ENCODE measurements around the gene IFI16. TPM values are rescaled to one million over a fixed set of nuclear protein-coding genes. Genes with fewer than 3 reads are reported as not detected.
"Not testable (repeated sequence)": the region's sequence is repeated elsewhere in the genome, so short reads cannot be mapped to it uniquely, and the experiment has no call there.

Gene IFI16
- total RNA-seq, 1 donor from 2014 or later = 8.9 TPM

DNA sequence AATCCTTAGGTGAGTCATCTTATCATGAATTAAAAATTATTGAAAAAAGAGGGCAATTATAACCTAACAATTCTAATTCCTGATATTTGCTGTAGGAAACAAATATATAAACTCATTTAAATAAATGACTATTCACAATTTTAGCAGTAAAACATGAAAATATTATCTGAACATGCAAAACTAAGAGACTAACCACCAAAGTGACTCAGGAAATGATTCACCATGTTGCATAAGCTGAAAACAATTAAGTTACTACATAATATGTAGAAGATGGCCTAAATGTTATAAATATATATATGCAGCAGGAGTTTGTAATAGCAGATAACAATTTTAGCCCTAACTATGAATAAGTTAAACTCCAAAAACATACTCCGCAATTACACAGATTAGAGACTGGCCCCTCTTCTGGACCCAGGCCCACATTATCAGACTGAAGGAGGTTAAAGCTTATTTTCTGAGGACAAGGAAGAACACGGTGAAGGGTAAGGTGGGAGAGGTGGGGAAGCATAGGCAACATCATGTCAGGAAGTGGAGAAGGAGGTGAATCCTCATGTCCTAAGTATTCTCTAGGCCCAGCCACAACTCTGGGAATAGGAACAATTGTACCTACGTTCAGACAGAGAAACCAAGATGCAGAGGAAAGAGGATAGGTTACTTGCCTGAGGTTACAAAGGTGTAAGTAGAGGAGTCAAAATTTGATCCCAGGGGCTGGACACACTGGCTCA lies 82.5 kb downstream of the IFI16 start:
- TF ChIP-seq, protein P1, sequence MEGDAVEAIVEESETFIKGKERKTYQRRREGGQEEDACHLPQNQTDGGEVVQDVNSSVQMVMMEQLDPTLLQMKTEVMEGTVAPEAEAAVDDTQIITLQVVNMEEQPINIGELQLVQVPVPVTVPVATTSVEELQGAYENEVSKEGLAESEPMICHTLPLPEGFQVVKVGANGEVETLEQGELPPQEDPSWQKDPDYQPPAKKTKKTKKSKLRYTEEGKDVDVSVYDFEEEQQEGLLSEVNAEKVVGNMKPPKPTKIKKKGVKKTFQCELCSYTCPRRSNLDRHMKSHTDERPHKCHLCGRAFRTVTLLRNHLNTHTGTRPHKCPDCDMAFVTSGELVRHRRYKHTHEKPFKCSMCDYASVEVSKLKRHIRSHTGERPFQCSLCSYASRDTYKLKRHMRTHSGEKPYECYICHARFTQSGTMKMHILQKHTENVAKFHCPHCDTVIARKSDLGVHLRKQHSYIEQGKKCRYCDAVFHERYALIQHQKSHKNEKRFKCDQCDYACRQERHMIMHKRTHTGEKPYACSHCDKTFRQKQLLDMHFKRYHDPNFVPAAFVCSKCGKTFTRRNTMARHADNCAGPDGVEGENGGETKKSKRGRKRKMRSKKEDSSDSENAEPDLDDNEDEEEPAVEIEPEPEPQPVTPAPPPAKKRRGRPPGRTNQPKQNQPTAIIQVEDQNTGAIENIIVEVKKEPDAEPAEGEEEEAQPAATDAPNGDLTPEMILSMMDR (IDR thresholded peaks at IDR 0.05; ENCODE audit: unreplicated experiment) = no peak
- no peaks in the 10 kb centered on the region for H3K27me3 Mint-ChIP-seq
- H3K4me1 Mint-ChIP-seq (ENCODE audit: low read depth) = no peaks in the 10 kb centered on the region
- no peak overlapping the region for H3K4me3 Mint-ChIP-seq (ENCODE audit: low read depth)
- no peak for DNase-seq (ENCODE audit: low spot score, unreplicated experiment)
- no peaks in the 10 kb centered on the region for H3K36me3 Mint-ChIP-seq (ENCODE audit: insufficient read depth)
- H3K27ac Mint-ChIP-seq = no peak overlapping the region
- no peaks in the 10 kb centered on the region for H3K9me3 Mint-ChIP-seq (ENCODE audit: low read depth)

DNA sequence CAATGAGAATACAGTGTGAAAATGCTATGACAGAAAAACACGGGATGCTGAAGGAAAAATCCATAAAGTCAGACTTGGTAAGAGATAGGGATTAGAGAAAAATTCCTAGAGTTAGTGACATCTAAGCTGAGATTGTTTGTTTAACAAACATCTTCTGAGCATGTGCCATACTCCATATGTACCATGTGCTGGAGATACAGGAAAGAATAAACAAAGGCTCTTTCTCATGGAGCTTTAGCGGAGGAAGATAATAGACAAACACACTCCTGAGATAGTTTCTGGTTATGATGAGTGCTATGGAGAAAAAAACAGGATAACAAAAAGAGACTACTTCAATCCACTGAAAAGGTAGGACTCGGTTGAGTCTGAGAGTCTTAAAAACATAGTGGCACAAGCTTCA lies 88.9 kb downstream of the IFI16 start:
- Mint-ChIP-seq H3K27me3 (no peaks in the 10 kb centered on the region), H3K36me3 (ENCODE audit: insufficient read depth) (no peaks in the 10 kb centered on the region), H3K4me3 (ENCODE audit: low read depth) (no peak overlapping the region), H3K9me3 (ENCODE audit: low read depth) (no peaks in the 10 kb centered on the region), H3K4me1 (ENCODE audit: low read depth) (no peaks in the 10 kb centered on the region), H3K27ac (no peak overlapping the region)
- no peak for DNase-seq (ENCODE audit: low spot score, unreplicated experiment)
- TF ChIP-seq, protein P1 (IDR thresholded peaks at IDR 0.05; ENCODE audit: unreplicated experiment) = no peak

DNA sequence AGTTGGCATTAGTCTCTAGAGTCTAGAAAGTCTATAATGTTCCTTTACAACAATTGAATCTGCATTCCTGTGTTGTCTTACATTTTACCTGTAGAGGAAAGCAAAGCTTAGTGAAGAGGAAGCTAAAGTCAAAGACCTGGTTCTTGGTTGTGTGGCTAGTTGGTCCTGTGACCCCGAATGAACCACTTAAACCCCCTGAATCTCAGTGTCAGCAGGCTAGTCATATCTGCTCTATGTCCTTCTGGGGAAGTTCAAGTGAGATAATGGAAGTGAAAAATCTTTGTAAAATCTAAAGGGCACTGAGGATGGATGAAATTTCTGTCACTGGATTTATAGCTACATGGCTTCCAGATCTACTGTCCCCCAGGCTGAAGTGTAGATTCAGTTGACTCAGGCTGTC lies 90.9 kb downstream of the IFI16 start:
- DNase-seq (ENCODE audit: low spot score, unreplicated experiment) = no peak

DNA sequence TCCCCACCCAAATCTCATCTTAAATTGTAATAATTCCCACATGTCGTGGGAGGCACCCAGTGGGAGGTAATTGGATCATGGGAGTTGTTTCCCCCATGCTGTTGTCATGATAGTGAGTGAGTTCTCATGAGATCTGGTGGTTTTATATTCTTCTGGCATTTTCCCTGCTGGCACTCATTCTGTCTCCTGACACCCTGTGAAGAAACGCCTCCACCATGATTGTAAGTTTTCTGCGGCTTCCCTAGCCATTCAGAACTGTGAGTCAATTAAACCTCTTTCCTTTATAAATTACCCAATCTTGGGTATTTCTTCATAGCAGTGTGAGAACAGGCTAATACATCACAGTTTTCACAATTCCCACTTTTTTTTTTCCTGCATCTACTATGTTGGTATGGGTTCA lies 93.3 kb downstream of the IFI16 start:
- not testable (repeated sequence) for H3K4me3 Mint-ChIP-seq (ENCODE audit: low read depth); H3K27me3 Mint-ChIP-seq; H3K27ac Mint-ChIP-seq; H3K4me1 Mint-ChIP-seq (ENCODE audit: low read depth); H3K9me3 Mint-ChIP-seq (ENCODE audit: low read depth); DNase-seq (ENCODE audit: low spot score, unreplicated experiment); H3K36me3 Mint-ChIP-seq (ENCODE audit: insufficient read depth)

More for the DNA sequence above, 90.9 kb downstream of the IFI16 start:
- Mint-ChIP-seq H3K4me1 (ENCODE audit: low read depth) (no peaks in the 10 kb centered on the region), H3K36me3 (ENCODE audit: insufficient read depth) (no peaks in the 10 kb centered on the region), H3K4me3 (ENCODE audit: low read depth) (no peak overlapping the region), H3K9me3 (ENCODE audit: low read depth) (no peaks in the 10 kb centered on the region), H3K27me3 (no peaks in the 10 kb centered on the region), H3K27ac (no peak overlapping the region)
- TF ChIP-seq, protein P1 (IDR thresholded peaks at IDR 0.05; ENCODE audit: unreplicated experiment) = no peak

Other genes with a start within 250 kb of the IFI16 start
- gene OR6N1, start 237.7 kb upstream of the IFI16 start, total RNA-seq = not detected in 2 replicates
- not detected in 2 replicates for gene OR6N2, start 228.7 kb upstream of the IFI16 start, total RNA-seq
- gene MNDA, start 178.6 kb upstream of the IFI16 start, total RNA-seq = not detected in 2 replicates
- gene PYHIN1, start 78.4 kb upstream of the IFI16 start, total RNA-seq = not detected in 2 replicates
- gene AIM2, start 66.9 kb downstream of the IFI16 start, total RNA-seq = 2.0 and 2.1 TPM in 2 replicates
- gene CADM3, start 161.7 kb downstream of the IFI16 start, total RNA-seq = 7.1 and 8.9 TPM in 2 replicates
- gene ACKR1, start 195.0 kb downstream of the IFI16 start, total RNA-seq = 0.57 and 0.67 TPM in 2 replicates